NCI-H82 treated with DMSO at 0.1 percent for 48 hours (cell line): ENCODE results near the gene POGLUT2.

ENCODE experiments used
- DNase-seq: peaks from one replicate; lab custom pipeline; 2025; ENCODE audit not compliant: unreplicated experiment; lab: John Stamatoyannopoulos, UW

The POGLUT2 gene

GRCh38 chr13:102770435-102770834 lies 28.3 kb downstream of the POGLUT2 start:
- DNase-seq = no peak

GRCh38 chr13:102769679-102770078 lies 29.1 kb downstream of the POGLUT2 start:
- no peak for DNase-seq

- DNase-seq = no peak
Measured at GRCh38 chr13:102768909-102769308, 29.9 kb downstream of the POGLUT2 start.

- no peak for DNase-seq
Measured at GRCh38 chr13:102763741-102764140, 35.0 kb downstream of the POGLUT2 start.

DNA sequence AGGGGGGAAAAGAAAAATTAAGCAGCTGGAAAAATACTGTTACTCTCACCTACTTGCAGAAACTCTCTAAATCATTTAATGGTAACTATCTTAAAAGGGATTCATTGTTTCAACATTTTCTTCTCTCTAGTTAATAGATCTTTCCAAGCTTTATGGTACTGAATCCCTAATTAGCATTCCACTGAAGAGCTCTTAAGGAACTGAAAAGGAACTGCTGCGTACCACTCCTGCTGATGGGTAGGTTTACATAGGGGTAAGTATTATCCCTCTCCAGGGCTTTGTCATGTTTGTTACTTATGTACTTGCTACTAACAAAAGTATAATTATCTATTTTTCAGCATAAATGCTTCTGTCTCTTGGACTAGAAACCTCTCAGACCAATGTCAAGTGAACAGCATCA lies 37.7 kb downstream of the POGLUT2 start:
- DNase-seq = no peak

DNA sequence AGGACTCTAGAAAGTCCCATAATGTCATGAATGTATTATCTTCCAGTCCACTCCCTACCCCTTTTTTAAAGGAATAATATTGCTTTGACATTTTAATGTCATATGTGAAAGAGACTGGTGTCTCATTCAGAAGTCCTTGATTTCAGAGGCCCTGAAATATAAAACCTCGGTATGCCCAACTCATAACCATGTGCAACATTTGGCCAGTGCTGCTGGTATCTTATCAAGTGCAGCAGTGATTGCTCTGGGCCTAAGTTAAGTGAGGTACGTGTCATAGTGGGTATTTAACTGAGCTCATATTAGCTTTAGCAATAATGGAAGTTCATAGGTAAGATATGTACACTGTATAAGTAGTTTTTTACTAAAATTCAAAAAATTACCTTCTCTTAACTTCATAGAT lies 39.9 kb downstream of the POGLUT2 start:
- no peak for DNase-seq

- DNase-seq = no peak
Measured at GRCh38 chr13:102757006-102757405, 41.8 kb downstream of the POGLUT2 start.

DNA sequence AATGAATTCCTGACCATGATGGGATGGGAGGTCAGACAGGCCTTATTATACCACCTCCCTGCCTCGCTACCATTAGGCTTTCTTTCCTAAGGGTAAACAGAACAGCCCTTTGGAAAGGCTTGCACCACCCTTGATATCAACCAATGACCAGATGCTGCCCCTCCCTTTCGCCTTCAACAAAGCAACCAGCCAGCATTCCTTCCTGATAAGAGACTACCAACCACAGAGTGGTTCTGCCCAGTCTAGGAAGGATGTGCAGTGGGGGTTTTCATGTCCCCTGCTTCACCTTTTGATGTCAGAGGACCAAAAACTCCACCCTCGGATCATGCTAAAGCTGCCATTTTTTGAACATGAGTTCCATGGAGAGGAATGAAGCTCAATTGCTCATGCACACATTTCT lies 46.9 kb downstream of the POGLUT2 start:
- no peak for DNase-seq

DNA sequence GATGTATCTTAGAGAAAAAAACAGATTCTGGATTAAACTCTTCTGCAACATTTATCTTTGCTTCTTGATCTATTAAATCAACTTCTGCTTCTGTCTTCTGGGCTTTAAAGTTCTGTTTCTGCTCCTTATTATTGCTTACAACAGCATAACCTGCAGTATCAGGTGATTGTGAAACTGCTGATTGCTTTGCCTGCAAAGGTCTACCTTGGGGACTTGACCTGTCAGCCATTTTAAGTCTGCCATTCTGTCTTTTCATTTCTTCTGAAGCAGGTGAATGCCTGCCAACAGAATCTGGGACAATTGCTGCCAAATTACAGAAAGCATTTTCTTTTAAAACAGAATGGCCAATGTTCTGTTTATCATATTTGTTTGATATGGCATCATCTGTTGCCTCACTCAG lies 56.3 kb downstream of the POGLUT2 start:
- no peak for DNase-seq

- no peak for DNase-seq
Measured at GRCh38 chr13:102742101-102742500, 56.7 kb downstream of the POGLUT2 start.
